ENCODE data around the gene UST. TPM values are rescaled to one million over a fixed set of nuclear protein-coding genes. Genes with fewer than 3 reads are reported as not detected.
A peak's percentile ranks its signal among the peaks of the same experiment; 100 is the strongest.
"Not testable (repeated sequence)": the region's sequence is repeated elsewhere in the genome, so short reads cannot be mapped to it uniquely, and the experiment has no call there.

UST gene
- polyA plus RNA-seq, 5 donors, result 6.5 to 9.8 (median 9.0) TPM

GRCh38 chr6:148764259-148765020, 17.6 kb downstream of the UST start:
- not testable (repeated sequence) for DNase-seq

- peak in 1 of 2 donors; percentile 41 for DNase-seq
Measured at GRCh38 chr6:148765898-148766808, 19.3 kb downstream of the UST start.

- no peak for DNase-seq
Measured at GRCh38 chr6:148768646-148769270, 21.9 kb downstream of the UST start.

- no peak for DNase-seq
Measured at GRCh38 chr6:148769304-148769968, 22.6 kb downstream of the UST start.

GRCh38 chr6:148770408-148771211, 23.8 kb downstream of the UST start:
- DNase-seq, result no peak

- DNase-seq, result no peak
Measured at GRCh38 chr6:148771212-148771601, 24.4 kb downstream of the UST start.

- DNase-seq, result no peak
Measured at GRCh38 chr6:148771896-148772554, 25.2 kb downstream of the UST start.

GRCh38 chr6:148775161-148775560, 28.3 kb downstream of the UST start:
- DNase-seq, result no peak

GRCh38 chr6:148776321-148777308, 29.8 kb downstream of the UST start:
- no peak for DNase-seq

GRCh38 chr6:148779142-148779562, 32.3 kb downstream of the UST start:
- peak in 1 of 2 donors; percentile 43 for DNase-seq

- DNase-seq, result not testable (repeated sequence)
Measured at GRCh38 chr6:148780423-148780822, 33.6 kb downstream of the UST start.

GRCh38 chr6:148780918-148781436, 34.1 kb downstream of the UST start:
- DNase-seq, result no peak

- DNase-seq, result no peak
Measured at GRCh38 chr6:148789948-148790347, 43.1 kb downstream of the UST start.

- DNase-seq, result no peak
Measured at GRCh38 chr6:148790404-148790803, 43.6 kb downstream of the UST start.

- no peak for DNase-seq
Measured at GRCh38 chr6:148790817-148791216, 44.0 kb downstream of the UST start.

GRCh38 chr6:148791372-148791771, 44.5 kb downstream of the UST start:
- DNase-seq, result no peak

GRCh38 chr6:148793721-148794120, 46.9 kb downstream of the UST start:
- no peak for DNase-seq

GRCh38 chr6:148794797-148795196, 48.0 kb downstream of the UST start:
- DNase-seq, result no peak

- no peak for DNase-seq
Measured at GRCh38 chr6:148795563-148795962, 48.7 kb downstream of the UST start.
